Measurements from ENCODE around the gene FUT6.
"Not testable (repeated sequence)": the region's sequence is repeated elsewhere in the genome, so short reads cannot be mapped to it uniquely, and the experiment has no call there.

Gene FUT6, protein sequence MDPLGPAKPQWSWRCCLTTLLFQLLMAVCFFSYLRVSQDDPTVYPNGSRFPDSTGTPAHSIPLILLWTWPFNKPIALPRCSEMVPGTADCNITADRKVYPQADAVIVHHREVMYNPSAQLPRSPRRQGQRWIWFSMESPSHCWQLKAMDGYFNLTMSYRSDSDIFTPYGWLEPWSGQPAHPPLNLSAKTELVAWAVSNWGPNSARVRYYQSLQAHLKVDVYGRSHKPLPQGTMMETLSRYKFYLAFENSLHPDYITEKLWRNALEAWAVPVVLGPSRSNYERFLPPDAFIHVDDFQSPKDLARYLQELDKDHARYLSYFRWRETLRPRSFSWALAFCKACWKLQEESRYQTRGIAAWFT

DNA sequence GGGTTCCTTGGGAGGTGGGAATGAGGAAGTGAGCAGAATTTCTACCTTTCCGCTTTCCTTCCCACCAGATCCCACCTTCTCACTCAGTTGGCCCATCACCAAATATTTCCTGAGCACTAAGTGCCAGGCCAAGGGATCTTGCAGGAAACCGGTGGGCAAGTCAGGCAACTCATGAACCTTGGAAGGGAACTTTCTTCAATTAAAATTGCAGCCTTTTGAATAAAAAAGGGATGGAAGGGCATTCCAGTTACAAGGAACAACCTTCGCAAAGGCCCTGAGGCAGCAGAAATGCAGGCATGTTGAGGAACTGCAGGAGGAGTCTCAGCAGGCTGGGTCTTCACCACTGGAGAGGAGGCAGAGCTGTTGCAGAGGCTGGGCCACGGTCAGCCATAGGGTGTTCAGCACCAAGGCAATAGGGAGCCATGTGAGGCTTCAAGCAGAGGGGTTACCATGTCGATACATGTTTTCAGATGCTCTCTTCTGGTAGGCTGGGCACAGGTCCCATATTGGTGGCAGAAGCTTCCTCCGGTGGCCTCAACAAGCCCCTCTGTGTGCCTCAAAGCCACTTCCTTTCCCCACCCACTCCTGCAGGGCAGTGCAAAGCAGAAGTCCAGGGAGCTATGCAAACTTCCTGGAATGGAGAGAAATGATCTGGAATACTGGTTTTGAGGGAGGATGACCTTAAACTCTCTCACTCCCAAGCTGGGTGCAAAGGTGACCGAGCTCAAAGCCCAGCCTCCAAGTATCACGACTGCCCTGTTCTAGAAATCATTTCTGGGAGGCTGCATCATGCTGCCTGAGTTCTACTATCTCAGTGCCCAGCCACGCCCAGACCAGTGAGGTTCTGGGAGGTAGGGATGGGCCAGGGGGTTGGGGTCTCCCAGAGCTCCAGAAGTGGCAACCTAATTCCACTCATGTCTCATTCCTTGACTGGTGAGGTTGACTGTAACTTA is at the start of gene FUT6:
Gene FUT6 (minus strand): TSS at position 638 of the 953 bp plus-strand sequence. CDS start 7,135 bp downstream, outside the sequence.
- DNase-seq (ENCODE audit: low read depth), result no peak

DNA sequence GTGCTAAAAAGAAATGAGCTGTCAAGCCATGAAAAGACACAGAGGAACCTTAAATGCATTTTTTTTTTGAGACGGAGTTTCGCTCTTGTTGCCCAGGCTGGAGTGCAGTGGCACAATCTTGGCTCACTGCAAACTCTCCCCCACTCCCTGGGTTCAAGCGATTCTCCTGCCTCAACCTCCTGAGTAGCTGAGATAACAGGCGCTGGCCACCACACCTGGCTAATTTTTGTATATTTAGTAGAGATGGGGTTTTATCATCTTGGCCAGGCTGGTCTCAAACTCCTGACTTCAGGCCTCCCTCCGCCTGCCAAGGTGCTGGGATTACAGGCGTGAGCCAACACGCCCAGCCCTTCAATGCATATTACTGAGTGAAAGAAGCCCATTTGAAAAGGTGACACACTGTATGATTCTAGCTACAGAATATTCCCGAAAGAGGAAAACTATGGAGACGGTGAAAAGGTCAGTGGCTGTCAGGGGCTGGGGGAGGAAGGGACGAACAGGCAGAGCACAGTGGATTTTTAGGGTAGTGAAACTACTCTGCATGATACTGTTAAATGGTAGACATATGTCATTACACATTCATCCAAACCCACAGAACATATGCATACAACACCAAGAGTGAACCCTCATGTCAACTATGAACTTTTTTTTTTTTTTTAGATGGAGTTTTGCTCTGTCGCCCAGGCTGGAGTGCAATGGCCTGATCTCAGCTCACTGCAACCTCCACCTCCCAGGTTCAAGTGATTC is 44.7 kb upstream of the FUT6 start:
- not testable (repeated sequence) for DNase-seq (ENCODE audit: low read depth)

DNA sequence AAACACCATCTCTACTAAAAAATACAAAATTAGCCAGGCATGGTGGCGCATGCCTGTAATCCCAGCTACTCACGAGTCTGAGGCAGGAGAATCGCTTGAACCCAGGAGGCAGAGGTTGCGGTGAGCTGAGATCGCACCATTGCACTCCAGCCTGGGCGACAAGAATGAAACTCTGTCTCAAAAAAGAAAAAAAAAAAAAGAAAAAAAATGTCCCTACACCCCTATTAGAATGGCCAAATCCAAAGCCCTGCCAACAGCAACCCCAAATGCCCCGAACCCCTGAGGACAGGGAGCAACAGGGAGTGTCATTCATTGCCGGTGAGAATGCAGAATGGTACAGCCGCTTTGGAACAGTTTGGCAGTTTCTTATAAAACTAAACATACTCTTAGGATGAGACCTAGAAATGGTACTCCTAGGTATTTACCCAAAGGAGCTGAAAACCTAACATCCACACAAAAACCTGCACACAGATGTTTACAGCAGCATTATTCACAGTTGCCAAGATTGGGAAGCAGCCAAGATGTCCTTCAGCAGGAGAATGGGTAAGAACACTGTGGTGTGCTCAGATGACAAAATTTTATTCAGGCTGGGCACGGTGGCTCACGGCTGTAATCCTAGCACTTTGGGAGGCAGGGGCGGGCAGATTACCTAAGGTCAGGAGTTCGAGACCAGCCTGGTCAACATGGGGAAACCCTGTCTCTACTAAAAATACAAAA is 43.8 kb upstream of the FUT6 start:
- DNase-seq (ENCODE audit: low read depth), result not testable (repeated sequence)

DNA sequence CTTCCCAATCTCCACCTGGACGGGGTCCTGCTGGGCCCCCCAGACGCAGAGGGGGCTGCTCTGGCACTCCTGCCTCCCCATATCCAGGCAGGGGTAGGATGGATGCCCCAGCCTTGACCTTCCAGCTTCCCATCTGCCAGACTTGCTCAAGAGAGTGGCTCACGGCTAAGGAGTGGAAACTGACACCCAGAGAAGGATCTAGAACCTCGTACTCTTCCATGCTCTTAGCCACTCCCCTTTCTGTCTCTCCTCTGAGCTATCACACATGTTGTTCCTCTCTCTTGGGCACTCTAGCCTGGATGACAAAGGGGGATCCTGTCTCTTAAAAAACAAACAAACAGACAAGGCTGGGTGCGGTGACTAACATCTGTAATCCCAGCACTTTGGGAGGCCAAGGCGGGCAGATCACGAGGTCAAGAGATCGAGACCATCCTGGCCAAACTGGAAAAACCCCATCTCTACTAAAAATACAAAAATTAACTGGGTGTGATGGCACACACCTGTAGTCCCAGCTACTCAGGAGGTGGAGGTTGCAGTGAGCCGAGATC is 43.0 kb upstream of the FUT6 start:
- no peak for DNase-seq (ENCODE audit: low read depth)

DNA sequence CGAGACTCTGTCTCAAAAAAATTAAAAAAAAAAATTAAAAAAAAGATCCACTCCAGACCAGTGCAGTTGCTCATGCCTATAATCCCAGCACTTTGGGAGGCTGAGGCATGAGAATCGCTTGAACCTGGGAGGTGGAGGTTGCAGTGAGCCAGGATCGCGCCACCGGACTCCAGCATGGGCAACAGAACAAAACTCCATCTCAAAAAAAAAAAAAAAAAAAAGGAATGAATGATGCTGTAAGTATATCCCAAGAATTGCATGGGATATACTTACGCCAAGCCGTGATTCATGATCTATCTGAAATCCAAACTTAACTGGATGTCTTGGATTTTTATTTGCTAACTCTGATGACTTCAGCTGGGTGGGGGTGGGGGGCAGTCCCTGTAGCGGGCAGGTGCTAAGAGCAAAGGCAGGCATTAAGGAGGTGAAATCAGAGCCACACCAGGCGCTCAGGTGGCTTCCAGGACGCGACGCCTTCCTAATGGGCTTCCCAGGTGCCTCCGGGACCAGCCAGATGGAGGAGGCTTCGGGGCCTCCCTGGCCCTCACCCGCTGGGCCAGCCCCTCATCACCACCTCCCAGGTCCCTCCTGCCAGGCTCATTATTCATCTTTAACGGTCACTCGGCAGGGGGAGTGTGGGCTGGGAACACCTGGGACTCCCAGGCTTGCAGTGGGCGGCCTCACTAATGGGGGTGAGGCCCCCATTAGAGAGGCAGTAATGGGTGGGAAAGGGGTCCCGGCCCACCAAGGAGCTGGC is 42.2 kb upstream of the FUT6 start:
- no peak for DNase-seq (ENCODE audit: low read depth)

DNA sequence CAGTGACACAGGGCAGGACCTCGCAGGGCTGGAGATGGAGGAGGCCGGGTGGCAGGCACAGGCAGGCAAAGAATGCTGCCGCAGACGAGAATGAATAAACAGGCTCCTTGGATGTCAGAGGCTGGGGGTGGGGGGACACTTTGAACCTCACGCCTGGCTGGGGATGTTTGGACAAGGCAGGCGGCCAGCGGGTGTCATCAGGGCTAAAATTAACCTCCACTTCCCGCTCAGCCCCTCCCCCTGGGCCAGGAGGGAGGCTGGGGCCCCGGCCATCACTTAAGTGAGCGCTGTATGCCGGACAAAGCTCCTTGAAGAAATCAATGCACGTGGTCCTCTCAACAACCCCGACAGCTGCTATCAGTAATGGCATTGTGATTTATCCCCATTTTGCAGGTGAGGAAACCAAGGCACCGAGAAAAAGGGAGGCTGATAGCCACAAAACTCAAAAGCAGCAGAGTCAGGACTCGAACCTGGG is 41.1 kb upstream of the FUT6 start:
- no peak for DNase-seq (ENCODE audit: low read depth)

DNA sequence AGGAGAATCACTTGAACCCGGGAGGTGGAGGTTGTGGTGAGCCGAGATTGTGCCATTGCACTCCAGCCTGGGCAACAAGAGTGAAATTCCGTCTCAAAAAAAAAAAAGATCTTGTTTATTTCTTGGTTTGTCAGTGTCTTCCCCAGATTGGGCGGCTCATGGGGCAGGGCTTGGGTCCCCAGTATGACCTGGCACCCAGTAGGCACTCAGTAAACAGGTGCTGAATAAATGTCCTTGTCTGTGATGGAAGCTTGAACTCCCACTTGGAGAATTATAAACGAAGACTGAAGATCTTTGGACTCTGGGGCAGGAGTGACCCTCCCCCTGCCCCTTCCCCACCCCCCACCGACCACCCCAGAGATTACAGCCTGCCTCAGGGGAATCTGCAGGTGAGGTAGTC is 40.7 kb upstream of the FUT6 start:
- DNase-seq (ENCODE audit: low read depth), result no peak

DNA sequence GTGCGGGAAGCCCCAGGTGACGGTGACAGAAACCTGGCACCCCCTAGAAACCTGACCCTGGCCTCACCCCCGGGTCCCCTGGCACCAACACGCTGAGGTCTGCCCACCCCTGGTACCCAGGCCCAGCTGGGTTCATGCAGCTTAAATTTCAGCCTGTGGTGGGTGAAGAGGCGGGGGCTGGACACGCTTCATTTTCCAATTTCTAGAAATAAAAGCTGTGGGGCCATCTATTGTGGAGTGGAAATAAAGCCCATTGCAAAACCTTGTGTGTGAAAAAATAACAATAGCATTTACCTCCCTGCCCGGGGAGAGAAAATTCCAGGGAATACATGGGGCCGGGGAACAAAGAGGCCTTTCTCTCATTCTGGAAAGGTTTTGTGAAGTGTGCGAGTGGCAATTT is 38.4 kb upstream of the FUT6 start:
- no peak for DNase-seq (ENCODE audit: low read depth)

DNA sequence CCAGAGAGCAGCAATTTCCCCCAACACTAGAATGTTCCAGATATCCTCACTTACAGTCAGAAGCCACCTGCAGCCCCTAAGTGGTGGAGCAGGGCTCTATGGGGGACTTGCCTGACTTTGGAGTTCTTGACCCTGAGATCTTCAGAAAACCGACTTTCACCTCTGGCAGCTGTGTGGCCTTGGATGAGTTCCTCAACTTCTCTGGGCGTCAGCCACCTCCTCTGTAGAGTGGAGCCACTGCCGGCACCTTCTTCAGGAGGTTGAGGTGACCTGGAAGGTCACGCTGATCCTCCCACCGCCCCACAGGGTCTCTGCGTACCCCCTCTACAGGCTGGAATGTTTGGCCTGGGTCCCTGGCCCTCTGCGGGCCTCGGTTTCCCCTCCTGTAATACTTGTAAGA is 37.9 kb upstream of the FUT6 start:
- no peak for DNase-seq (ENCODE audit: low read depth)

DNA sequence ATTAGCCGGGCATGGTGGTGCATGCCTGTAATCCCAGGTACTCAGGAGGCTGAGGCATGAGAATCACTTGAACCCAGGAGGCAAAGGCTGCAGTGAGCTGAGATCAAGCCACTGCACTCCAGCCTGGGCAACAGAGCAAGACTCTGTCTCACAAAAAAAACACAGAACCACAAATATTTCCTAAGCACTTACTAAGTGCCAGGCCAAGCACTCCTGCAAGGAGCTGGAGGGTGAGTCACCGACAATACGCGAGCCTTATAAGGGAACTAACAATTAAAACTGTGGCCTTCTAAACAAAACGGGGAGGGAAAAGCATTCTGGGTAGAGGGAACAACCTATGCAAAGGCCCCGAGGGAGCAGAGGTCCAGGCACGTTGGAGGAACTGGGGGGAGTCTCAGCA is 35.0 kb upstream of the FUT6 start:
- not testable (repeated sequence) for DNase-seq (ENCODE audit: low read depth)

DNA sequence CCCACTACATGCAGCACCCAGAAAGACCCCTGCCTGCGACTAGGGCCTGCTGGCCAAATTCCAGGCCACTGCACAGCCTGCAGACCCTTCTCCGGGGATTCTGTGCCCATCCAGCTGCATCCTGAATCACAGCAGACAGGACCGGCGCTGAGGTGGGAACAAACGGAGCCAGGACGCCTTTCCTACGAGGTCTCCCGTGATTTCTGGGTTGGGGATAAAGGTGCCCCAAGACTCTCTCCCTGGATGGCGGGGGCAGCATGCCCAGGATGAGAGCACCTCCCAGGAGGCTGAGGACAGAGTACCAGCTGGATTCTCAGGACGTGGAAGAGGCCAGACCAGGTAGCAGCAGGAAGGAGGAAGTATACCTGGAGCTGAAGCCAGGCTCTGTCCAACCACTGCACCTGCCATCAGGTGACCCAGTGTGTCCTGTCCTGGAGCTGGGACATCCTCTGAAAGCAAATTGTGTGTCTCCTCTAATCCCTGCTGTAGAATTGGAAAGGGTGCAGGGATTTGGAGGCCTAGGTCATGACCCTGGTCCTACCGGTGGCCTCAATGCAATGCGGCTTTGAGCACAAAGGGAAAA is 34.2 kb upstream of the FUT6 start:
- no peak for DNase-seq (ENCODE audit: low read depth)

DNA sequence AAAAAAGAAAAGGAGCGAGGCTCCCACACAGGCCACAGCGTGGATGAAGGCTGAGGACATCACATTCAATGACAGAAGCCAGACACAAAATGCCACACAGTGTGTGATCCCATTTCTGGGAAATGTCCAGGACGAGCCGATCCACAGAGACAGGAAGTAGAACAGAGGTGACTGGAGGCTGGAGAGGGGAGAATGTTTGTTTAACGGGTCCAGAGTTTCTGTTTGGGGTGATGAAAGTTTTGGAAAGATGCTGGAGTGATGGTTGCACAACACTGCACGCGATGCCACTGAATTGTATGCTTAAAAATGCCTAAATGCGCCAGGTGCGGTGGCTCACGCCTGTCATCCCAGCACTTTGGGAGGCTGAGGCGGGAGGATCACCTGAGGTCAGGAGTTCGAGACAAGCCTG is 31.5 kb upstream of the FUT6 start:
- no peak for DNase-seq (ENCODE audit: low read depth)

DNA sequence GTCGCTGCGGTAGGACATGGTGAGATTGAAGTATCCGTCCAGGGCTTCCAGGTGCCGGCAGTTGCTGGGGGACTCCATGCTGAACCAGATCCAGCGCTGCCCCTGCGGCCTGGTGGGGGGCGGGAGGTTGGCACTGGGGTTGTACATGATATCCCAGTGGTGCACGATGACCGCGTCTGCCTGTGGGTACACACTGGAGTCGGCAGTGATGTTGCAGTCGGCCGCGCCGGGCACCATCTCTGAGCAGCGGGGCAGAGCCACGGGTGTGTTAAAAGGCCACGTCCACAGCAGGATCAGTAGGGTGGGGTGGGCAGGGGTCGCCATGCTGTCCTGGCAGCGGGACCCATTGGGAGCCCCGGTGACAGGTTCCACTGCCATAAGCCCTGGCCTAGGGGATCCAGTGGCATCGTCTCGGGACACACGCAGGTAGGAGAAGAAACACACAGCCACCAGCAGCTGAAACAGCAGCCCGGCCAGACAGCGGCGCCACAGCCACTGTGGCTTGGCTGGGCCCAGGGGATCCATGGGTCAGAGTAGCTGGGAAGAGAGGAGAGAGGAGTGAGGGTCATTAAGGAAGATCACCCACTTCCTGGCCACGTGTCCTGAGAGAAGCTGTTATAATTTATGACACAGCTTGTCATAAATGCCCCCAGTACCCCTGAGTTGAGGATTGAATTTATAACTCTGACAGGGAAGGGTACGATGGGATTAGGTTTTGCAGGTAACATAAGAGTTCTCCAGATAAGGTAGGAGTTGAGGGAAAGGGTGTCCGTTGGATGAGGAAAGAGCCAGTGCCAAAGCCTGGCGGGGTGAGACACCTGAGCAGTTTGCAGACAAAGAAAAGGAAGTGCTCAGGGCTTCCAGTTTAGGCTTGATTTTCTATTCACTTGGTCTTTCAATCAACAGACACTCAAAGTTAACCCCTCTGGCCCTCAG is 28.0 kb upstream of the FUT6 start:
- DNase-seq (ENCODE audit: low read depth), result no peak

DNA sequence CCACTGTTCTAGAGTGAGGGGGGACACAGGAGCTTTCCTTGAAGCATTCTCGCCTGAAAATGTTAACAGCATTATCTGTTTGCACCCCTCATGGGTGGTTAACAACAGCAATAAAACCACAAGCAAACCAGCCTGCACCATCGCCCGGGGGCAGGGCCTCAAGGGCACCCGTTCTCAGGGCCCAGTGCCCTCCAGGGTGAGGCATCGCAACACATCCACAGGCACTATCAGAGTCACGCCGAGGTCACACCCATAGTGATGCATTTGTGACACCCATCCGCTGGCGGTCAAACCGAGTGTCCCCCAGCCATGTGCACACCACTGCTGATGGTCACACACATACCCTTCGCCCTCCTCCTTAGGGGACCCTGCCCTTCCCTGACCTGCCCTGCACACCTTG is 26.3 kb upstream of the FUT6 start:
- DNase-seq (ENCODE audit: low read depth), result no peak

DNA sequence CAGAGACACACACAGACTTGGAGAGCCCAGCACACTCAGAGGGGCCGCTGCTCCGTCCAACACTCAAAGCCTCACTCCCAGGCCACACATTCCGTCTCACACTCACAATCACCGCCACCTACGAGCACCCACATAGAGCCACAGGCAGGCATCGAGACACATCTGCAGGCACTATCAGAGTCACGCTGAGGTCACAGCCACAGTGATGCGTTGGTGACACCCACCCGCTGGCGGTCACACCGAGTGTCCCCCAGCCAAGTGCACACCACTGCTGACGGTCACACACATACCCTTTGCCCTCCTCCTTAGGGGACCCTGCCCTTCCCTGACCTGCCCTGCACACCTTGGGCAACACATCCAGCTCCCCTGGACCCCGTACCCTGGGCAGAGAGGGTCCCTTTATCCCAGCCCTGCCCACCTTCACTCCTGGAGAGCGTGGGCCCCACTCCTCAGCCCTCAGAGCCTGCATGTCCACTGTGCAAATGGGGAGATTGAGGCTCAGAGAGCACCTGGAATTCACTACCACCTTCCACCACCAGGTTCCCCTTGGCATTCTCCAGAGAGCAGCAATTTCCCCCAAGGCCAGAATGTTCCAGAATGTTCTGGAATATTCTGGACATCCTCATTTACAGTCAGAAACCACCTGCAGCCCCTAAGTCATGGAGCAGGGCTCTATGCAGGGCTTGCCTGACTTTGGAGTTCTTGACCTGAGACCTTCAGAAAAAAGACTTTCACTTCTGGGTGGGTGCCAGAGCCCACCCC is 25.4 kb upstream of the FUT6 start:
- no peak for DNase-seq (ENCODE audit: low read depth)

DNA sequence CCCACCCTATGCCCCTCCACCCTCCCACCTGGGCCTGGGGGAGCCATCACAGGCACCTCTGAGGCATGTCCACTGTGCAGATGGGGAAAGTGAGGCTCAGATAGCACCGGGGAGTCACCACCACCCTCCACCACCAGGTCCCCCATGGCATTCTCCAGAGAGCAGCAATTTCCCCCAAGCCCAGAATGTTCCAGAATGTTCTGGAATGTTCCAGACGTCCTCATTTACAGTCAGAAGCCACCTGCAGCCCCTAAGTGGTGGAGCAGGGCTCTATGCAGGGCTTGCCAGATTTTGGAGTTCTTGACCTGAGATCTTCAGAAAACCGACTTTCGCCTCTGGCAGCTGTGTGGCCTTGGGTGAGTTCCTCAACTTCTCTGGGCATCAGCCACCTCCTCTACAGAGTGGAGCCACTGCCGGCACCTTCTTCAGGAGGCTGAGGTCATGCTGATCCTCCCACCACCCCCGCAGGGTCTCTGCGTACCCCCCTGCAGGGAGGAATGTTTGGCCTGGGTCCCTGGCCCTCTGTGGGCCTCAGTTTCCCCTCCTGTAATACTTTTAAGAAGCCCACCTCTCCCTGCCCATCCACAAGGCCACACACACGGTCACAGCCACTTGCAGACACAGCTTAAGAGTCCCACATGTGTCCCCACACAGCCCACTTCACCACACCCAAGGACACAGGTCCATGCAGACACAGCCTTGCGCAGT is 24.7 kb upstream of the FUT6 start:
- no peak for DNase-seq (ENCODE audit: low read depth)

DNA sequence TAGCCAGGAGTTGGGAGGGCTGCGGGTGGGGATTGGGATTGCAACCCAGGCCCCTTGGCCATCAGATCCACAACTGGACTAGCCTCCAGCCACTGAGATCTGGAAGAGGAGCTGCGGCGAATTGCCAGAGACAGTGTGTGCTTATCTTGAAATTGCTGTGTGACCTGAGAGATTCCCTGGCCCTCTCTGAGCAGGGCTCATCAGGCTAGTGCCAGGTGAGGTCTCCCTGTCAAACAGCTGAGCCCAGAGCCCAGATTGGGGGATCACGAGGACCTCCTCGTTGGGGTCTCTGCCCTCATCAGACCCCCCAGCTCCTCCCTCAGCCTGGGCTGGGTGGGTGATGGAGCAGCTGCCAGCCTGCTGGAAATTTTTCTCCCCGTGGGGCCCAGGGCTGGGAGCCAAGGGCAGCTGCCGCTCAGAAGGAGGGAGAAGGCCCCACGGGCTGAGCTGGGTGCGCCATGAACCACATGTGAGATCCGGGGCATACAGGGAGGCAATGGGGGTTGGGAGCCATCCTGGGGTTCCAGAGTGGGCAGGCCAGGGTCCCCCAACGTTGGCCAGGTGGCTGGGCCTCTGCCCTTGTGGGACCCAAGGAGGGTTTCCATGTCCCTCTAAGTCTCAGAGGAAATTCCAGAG is 23.6 kb upstream of the FUT6 start:
- DNase-seq (ENCODE audit: low read depth), result no peak
